Central memory CD8-positive, alpha-beta T cell (primary cell): ENCODE results near the gene MMP27.
"Not testable (repeated sequence)": the region's sequence is repeated elsewhere in the genome, so short reads cannot be mapped to it uniquely, and the experiment has no call there.

ENCODE experiments used
- ATAC-seq: fragments of 150-1000 bp; cut with Tn5 transposase; replicated peaks from 2 replicates; pipeline ENCODE4 v1.10.0; 2022; ENCODE audit warnings: mild to moderate bottlenecking, moderate FRiP score, moderate number of reproducible peaks; ENCODE audit not compliant: poor library complexity, severe bottlenecking; ENCODE audit errors: extremely low read depth
- DNase-seq, 2 donors: peaks; one replicate each; pipeline ENCODE4 v3.0.0; 2021; ENCODE audit warnings: low spot score in 2 of 2
- H3K27ac Mint-ChIP-seq: one replicate; pipeline ENCODE4 v1.8.0; 2022; ENCODE audit warnings: low read depth, mild to moderate bottlenecking, moderate library complexity, mixed read lengths
- H3K27me3 Mint-ChIP-seq: one replicate; pipeline ENCODE4 v1.8.0; 2022; ENCODE audit warnings: mixed read lengths
- H3K36me3 Mint-ChIP-seq: one replicate; pipeline ENCODE4 v1.8.0; 2022; ENCODE audit warnings: mild to moderate bottlenecking, moderate library complexity, mixed read lengths; ENCODE audit not compliant: insufficient read depth
- H3K4me1 Mint-ChIP-seq: one replicate; pipeline ENCODE4 v1.8.0; 2022; ENCODE audit warnings: mixed read lengths
- H3K4me3 Mint-ChIP-seq: one replicate; pipeline ENCODE4 v1.8.0; 2022; ENCODE audit warnings: mild to moderate bottlenecking, moderate library complexity, mixed read lengths
- H3K9me3 Mint-ChIP-seq: one replicate; pipeline ENCODE4 v1.8.0; 2022; ENCODE audit warnings: mixed read lengths

Gene MMP27, protein sequence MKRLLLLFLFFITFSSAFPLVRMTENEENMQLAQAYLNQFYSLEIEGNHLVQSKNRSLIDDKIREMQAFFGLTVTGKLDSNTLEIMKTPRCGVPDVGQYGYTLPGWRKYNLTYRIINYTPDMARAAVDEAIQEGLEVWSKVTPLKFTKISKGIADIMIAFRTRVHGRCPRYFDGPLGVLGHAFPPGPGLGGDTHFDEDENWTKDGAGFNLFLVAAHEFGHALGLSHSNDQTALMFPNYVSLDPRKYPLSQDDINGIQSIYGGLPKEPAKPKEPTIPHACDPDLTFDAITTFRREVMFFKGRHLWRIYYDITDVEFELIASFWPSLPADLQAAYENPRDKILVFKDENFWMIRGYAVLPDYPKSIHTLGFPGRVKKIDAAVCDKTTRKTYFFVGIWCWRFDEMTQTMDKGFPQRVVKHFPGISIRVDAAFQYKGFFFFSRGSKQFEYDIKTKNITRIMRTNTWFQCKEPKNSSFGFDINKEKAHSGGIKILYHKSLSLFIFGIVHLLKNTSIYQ

DNA sequence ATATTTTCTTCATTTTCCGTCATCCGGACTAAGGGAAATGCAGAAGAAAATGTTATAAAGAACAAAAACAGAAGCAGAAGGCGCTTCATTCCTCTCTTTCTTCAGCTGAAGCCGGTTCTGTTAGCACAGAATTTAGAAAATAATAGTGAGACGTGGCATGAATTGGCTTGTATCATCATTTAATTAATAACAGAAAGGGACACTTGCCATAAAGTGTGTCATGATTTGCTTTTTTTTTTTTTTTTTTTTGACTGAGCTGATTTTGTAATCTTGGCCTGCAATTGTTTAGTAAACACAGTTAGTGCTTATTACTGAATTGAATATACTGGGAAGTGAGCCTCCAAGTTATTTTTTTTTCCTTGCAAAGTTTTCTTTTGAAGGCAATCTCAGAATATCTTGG, at the start of gene MMP27:
Gene MMP27 (minus strand): TSS at position 144 of the 400 bp plus-strand sequence. CDS start 55 bp downstream, at position 89.
- Mint-ChIP-seq H3K27ac (no peak within 1 kb of the TSS), H3K9me3 (no peaks in the 10 kb centered on the region), H3K4me1 (no peaks in the 10 kb centered on the region), H3K4me3 (no peak within 1 kb of the TSS), H3K27me3 (peaks cover 20% of the 10 kb centered on the region), H3K36me3 (no peaks in the 10 kb centered on the region)
- ATAC-seq (no peak), DNase-seq (no peak)

DNA sequence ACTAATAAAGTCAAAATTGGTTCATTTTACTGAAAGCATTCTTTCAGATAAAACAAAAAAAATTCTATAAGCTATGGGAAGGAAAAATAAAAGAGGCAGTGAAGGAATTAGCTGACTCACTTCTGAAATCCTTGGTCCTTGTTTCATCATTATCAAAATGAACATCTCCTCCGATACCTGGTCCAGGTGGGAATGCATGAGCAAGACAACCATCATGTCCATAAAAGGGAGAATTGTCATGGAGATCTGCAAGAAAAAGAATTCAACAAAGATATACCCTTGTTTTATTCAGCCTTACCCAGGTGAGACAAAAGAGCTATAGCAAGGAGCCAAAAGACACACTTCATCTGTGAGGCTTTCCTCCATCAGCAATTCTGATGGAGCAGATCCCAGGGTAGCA, 47.7 kb upstream of the MMP27 start:
- no peak for DNase-seq
- peaks cover 51% of the 10 kb centered on the region for H3K27me3 Mint-ChIP-seq
- H3K36me3 Mint-ChIP-seq: peaks cover 3% of the 10 kb centered on the region
- ATAC-seq: no peak
- no peak overlapping the region for H3K27ac Mint-ChIP-seq
- no peak overlapping the region for H3K4me3 Mint-ChIP-seq
- H3K4me1 Mint-ChIP-seq: no peaks in the 10 kb centered on the region
- peaks cover 6% of the 10 kb centered on the region for H3K9me3 Mint-ChIP-seq

DNA sequence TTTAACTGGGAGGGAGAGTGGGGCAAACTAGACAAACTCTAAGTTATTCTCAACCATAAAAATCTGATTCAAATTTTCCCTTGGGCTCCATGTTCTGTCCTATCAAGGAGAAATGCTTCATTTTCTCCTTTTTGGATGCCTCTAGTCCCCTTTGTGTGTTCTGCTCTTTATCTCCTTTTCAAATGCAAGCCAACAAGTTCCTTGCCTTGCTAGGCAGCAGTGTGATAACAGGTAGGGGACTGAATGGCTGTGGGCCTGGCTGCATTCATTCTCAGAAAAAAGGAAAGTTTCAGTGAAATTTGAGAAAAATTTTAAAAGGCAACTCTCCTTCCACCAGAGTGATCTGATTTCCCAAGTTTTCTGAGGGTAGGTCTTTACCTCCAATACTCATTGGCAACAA, 46.1 kb upstream of the MMP27 start:
- no peaks in the 10 kb centered on the region for H3K36me3 Mint-ChIP-seq
- H3K4me3 Mint-ChIP-seq: no peak overlapping the region
- H3K27ac Mint-ChIP-seq: no peak overlapping the region
- H3K4me1 Mint-ChIP-seq: no peaks in the 10 kb centered on the region
- H3K9me3 Mint-ChIP-seq: peaks cover 12% of the 10 kb centered on the region
- no peak for DNase-seq
- ATAC-seq: no peak
- H3K27me3 Mint-ChIP-seq: peaks cover 50% of the 10 kb centered on the region

DNA sequence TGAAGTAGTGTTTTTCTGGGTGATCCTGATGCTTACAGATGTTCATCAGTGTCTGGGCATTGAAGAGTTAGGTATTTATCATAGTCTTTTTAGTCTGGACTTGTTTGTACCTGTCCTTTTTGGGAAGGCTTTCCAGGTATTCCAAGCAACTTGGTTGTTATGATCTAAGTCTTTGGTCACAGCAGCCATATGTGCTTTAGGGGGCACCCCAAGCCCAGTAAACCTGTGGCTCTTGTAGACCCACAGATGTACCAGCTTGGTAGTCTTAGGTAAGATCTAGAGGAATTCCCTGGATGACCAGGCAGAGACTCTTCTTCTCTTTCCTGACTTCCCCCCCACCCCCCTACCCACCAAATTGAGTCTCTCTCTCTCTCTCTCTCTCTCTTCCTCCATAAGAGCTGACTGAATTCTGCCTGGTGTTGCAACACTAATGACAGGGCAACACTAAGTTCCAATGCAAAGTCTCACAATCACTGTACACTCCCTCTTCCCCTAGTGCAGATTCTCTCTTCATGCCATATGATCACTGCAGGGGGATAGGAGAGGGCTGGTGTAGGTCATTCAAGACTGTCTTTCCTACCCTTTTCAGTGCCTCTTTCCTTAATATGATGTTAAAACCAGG, 43.6 kb upstream of the MMP27 start:
- Mint-ChIP-seq H3K4me3 (no peak overlapping the region), H3K9me3 (peaks cover 16% of the 10 kb centered on the region), H3K27me3 (peaks cover 32% of the 10 kb centered on the region), H3K27ac (no peak overlapping the region), H3K36me3 (no peaks in the 10 kb centered on the region), H3K4me1 (no peaks in the 10 kb centered on the region)
- no peak for ATAC-seq
- no peak for DNase-seq

DNA sequence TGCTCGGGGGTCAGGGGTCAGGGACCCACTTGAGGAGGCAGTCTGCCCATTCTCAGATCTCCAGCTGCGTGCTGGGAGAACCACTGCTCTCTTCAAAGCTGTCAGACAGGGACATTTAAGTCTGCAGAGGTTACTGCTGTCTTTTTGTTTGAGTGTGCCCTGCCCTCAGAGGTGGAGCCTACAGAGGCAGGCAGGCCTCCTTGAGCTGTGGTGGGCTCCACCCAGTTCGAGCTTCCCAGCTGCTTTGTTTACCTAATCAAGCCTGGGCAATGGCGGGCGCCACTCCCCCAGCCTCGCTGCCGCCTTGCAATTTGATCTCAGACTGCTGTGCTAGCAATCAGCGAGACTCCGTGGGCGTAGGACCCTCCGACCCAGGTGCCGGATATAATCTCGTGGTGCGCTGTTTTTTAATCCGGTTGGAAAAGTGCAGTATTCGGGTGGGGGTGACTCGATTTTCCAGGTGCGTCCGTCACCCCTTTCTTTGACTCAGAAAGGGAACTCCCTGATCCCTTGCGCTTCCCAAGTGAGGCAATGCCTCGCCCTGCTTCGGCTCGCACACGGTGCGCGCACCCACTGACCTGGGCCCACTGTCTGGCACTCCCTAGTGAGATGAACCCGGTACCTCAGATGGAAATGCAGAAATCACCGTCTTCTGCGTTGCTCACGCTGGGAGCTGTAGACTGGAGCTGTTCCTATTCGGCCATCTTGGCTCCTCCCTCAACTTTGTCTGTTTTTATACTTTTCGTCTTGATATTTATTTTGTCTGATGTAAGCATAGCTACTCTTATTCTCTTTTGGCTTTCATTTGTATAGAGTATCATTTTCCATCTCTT, 41.4 kb upstream of the MMP27 start:
- not testable (repeated sequence) for ATAC-seq, DNase-seq, H3K27ac Mint-ChIP-seq, H3K36me3 Mint-ChIP-seq, H3K4me1 Mint-ChIP-seq, H3K4me3 Mint-ChIP-seq
- H3K9me3 Mint-ChIP-seq: peaks cover 17% of the 10 kb centered on the region
- peaks cover 32% of the 10 kb centered on the region for H3K27me3 Mint-ChIP-seq

DNA sequence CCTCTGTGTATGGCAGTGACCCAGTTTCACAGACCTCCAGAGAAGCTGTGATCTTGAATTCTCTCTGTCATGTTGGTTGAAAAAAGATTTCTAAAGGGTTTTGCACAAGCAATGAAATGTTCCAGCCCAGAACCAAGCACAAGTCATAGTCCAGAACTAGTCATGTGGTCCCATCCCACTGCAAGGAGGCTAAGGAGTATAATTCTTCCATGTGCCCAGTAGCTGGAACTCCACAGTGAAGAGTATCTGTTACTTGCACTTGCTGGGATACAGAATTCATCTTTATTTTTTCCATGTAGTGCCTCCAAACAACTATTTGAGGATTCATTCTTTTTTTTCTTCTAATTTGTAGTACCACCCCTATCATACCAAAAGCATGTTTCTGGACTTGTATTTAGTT, 29.1 kb upstream of the MMP27 start:
- H3K36me3 Mint-ChIP-seq: no peaks in the 10 kb centered on the region
- DNase-seq (no peak), ATAC-seq (no peak)
- H3K4me1 Mint-ChIP-seq: no peaks in the 10 kb centered on the region
- no peak overlapping the region for H3K4me3 Mint-ChIP-seq
- peaks cover 30% of the 10 kb centered on the region for H3K27me3 Mint-ChIP-seq
- H3K9me3 Mint-ChIP-seq: no peaks in the 10 kb centered on the region
- H3K27ac Mint-ChIP-seq: no peak overlapping the region

DNA sequence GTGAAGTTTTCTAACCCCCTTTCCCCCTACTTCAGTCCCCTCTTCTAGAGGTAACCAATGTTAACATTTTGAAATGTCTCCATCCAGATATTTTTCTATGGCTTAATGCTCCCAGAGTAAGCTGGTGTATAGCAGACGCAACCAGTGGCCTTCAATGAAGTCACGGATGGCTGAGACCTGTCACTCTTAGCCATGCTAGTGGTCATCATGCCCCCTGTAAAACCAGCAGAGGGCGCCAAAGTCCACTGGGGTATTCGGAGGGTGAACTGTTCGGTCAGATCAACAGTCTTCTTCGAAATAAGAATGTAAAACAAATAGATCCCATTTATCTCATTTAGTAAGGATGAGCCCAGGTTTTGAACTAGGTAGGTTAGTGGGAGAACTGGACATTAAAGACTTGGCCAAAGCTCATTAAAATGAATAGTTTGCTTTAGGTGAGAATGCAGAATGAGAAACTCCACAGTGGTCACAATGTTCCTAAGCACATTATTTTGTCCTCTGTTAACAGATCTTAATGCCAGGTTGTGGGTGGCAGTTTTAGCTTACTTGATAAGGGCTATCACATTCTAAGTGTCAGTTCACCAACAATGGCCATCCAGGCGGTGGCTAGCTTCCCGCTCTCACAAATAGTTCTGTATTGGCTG, 27.8 kb upstream of the MMP27 start:
- Mint-ChIP-seq H3K36me3 (no peaks in the 10 kb centered on the region), H3K27ac (no peak overlapping the region), H3K27me3 (peaks cover 34% of the 10 kb centered on the region), H3K4me3 (no peak overlapping the region), H3K4me1 (no peaks in the 10 kb centered on the region), H3K9me3 (no peaks in the 10 kb centered on the region)
- no peak for DNase-seq
- no peak for ATAC-seq

DNA sequence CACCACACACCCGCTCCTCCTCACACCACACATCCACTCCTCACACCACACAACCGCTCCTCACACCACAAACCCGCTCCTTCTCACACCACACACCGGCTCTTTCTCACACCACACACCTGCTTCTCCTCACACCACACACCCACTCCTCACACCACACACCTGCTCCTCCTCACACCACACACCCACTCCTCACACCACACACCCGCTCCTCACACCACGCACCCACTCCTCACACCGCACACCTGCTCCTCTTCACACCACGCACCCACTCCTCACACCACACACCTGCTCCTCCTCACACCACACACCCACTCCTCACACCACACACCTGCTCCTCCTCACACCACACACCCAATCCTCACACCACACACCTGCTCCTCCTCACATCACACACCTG, 25.4 kb upstream of the MMP27 start:
- not testable (repeated sequence) for ATAC-seq, H3K36me3 Mint-ChIP-seq, H3K9me3 Mint-ChIP-seq, DNase-seq, H3K4me3 Mint-ChIP-seq, H3K27ac Mint-ChIP-seq, H3K4me1 Mint-ChIP-seq
- peaks cover 41% of the 10 kb centered on the region for H3K27me3 Mint-ChIP-seq

DNA sequence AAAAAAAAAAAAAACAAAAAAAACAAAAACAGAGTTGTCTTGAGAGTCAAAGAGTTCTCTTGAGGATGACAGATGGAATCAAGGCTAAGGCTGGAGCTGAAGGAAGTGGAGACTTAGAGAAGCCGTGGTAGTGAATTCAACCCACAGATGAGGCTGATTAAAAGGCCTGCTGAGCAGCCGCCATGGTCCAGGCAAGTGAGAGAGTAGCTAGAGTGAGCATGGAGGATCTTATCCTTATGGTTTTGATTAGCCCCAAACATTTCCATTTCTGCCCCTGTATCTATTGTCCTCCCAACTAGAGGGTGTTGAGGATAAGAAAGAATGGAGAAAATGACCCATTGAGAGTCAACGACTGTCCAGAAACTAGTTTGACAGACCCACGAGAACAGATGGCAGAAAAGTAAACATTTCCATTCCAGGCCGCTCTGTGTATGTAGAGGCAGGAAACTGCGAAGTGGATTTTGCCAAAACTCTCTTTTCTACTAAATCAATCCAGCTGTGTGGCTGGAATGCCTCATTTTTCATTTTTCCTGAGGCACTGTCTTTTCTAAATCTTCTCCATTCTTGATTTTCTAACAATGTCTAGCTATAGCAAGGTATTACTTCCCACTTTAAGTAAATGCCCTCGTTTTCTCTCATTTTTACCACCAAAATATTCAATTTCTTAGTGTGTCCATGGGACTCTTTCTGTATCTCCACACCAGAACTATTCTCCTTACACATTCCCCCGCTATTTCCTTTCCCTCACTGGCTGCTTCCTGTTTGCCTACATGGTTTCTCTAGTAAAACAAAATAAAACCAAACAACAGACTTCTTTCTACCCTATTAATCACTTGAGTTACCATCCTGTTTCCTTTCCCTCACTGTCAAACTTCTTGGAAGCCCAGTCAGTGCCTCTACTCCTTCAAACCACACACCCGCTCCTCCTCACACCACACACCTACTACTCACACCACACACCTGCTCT, 24.6 kb upstream of the MMP27 start:
- Mint-ChIP-seq H3K4me3 (no peak overlapping the region), H3K27me3 (peaks cover 42% of the 10 kb centered on the region), H3K36me3 (no peaks in the 10 kb centered on the region), H3K9me3 (no peaks in the 10 kb centered on the region), H3K4me1 (no peaks in the 10 kb centered on the region), H3K27ac (no peak overlapping the region)
- DNase-seq (no peak), ATAC-seq (no peak)

DNA sequence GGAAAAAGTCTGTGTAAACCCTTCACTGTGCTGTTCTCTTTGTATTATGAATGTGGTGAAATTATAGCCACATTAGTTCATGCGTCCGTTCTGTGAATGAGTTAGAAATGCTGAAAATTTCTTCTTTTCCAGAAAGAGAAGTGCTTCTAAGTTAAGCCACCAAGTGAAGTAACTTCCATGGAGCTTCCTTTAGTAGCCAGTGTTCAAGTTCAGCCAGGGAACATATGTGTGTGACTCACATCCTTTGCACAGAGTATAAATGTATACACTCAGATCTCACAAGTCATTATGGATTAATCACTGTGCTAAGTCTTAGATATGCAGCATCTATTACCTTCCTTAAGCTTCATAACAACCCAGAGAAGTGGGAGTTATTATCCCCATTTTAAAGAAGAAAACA, 22.3 kb upstream of the MMP27 start:
- Mint-ChIP-seq H3K4me1 (no peaks in the 10 kb centered on the region), H3K4me3 (no peak overlapping the region), H3K27me3 (peaks cover 32% of the 10 kb centered on the region), H3K27ac (no peak overlapping the region), H3K36me3 (no peaks in the 10 kb centered on the region), H3K9me3 (no peaks in the 10 kb centered on the region)
- no peak for DNase-seq
- no peak for ATAC-seq

DNA sequence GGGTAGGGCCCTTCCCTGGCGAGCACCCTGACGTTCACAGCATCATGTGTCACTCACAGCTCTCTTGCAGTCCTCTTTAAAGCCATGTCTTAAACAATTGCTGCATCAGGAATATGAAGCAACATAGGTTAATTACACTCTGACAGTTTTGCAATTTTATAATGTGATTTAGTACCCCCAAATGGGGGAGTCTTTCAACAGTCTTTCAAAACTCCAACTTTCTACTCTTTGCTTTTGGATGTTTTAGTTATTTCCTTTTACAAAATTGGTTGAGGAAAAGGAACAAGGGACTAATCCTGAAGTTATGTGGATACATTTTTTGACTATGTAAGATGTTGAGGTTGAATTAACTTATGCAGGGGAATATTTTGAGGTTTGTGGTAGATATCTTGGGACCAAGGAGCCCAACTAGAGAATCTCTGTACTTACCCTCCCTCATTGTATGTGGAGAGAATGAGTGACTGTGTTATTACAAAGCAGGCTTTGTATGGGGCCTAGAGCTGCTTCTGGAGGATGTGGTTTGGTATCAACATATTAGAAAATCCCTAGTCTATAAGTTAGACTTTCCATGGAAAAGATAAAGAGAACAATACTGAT, 19.4 kb upstream of the MMP27 start, which contains the start of gene MMP8:
Gene MMP8 (minus strand): TSS at position 51 of the 597 bp plus-strand sequence. CDS start 99 bp downstream, outside the sequence.
- no peak for ATAC-seq

More for the DNA sequence above, 19.4 kb upstream of the MMP27 start, which contains the start of gene MMP8:
- DNase-seq: no peak
- H3K36me3 Mint-ChIP-seq: no peaks in the 10 kb centered on the region
- H3K9me3 Mint-ChIP-seq: no peaks in the 10 kb centered on the region
- no peaks in the 10 kb centered on the region for H3K4me1 Mint-ChIP-seq
- H3K27me3 Mint-ChIP-seq: peaks cover 32% of the 10 kb centered on the region
- H3K27ac Mint-ChIP-seq: no peak within 1 kb of the TSS
- H3K4me3 Mint-ChIP-seq: no peak within 1 kb of the TSS
